ENCODE data around the gene ZDHHC18.
"Not testable (repeated sequence)": the region's sequence is repeated elsewhere in the genome, so short reads cannot be mapped to it uniquely, and the experiment has no call there.

- TF ChIP-seq POLR2AphosphoS5, GABPA (IDR thresholded peaks at IDR 0.05; ENCODE audit: low read depth): not testable (repeated sequence)
- TF ChIP-seq, protein P1, sequence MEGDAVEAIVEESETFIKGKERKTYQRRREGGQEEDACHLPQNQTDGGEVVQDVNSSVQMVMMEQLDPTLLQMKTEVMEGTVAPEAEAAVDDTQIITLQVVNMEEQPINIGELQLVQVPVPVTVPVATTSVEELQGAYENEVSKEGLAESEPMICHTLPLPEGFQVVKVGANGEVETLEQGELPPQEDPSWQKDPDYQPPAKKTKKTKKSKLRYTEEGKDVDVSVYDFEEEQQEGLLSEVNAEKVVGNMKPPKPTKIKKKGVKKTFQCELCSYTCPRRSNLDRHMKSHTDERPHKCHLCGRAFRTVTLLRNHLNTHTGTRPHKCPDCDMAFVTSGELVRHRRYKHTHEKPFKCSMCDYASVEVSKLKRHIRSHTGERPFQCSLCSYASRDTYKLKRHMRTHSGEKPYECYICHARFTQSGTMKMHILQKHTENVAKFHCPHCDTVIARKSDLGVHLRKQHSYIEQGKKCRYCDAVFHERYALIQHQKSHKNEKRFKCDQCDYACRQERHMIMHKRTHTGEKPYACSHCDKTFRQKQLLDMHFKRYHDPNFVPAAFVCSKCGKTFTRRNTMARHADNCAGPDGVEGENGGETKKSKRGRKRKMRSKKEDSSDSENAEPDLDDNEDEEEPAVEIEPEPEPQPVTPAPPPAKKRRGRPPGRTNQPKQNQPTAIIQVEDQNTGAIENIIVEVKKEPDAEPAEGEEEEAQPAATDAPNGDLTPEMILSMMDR (IDR thresholded peaks at IDR 0.05; ENCODE audit: insufficient read depth, low read length): peak; percentile 61
These were observed 16.4 kb upstream of the ZDHHC18 start for GRCh38 chr1:26810105-26810504.

Data from HL-60 (cell line).